Omental fat pad (tissue), 4 donors: ENCODE results near the gene SH3BP4. TPM values are rescaled to one million over a fixed set of nuclear protein-coding genes. Genes with fewer than 3 reads are reported as not detected.
A peak's percentile ranks its signal among the peaks of the same experiment; 100 is the strongest.

Experiments
- ATAC-seq: fragments of 150-250 bp; one replicate; pipeline ENCODE4 v1.9.1; 2016; ENCODE audit warnings: mild to moderate bottlenecking, moderate library complexity; ENCODE audit not compliant: low FRiP score
- DNase-seq: peaks from one replicate; pipeline ENCODE4 v3.0.0-alpha.2; 2019; ENCODE audit warnings: low spot score
- total RNA-seq, 4 donors: library from RNA; depleted of rRNA; stranded (reverse); fragments of >200 nt; gene quantifications; one replicate each; pipeline ENCODE4 v1.1.0, GENCODE V29; 2016
- TF ChIP-seq, protein P1 (sequence below), 3 donors: fragments of 450-650 bp; IDR thresholded peaks; one replicate each; pipeline ENCODE4 v1.5.1; 2016 to 2017; ENCODE audit warnings: antibody characterized with exemption in 3 of 3, mild to moderate bottlenecking in 3 of 3, moderate library complexity in 2 of 3

The SH3BP4 gene
- total RNA-seq, 4 donors from 2014 or later: 32.5 to 66.9 (median 44.2) TPM

DNA sequence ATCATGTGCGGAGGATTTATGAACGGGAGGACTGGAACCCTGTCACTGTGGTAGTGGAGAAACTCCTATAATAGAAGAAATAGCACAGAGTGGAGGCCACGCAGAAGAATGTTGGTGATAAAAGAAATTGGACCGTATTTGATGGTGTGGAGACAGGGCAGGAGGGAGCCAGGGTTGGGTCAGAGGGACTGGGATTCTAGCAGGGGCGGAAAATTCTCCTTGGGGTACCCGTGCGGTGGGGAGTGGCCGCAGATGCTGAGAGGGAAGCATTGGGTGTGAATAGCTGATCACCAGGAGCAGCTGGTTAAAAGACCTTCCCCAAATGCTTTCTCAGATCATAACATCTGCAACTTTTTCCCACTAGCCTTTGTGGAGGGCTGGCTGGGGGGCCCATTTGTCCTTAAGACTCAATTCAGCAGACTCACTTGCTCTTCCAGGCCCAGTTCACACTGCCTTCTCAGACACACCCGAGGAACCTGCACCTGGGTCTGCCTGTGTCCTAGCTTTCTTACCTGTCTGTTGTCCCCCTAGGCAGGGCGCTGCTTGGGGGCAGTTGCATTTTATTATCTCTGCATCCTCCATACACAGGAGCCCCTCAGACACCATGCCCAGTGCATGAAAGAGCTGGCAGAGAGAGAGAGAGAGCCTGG lies 7.1 kb downstream of the SH3BP4 start:
- ATAC-seq (no peak), DNase-seq (no peak)
- TF ChIP-seq, protein P1, sequence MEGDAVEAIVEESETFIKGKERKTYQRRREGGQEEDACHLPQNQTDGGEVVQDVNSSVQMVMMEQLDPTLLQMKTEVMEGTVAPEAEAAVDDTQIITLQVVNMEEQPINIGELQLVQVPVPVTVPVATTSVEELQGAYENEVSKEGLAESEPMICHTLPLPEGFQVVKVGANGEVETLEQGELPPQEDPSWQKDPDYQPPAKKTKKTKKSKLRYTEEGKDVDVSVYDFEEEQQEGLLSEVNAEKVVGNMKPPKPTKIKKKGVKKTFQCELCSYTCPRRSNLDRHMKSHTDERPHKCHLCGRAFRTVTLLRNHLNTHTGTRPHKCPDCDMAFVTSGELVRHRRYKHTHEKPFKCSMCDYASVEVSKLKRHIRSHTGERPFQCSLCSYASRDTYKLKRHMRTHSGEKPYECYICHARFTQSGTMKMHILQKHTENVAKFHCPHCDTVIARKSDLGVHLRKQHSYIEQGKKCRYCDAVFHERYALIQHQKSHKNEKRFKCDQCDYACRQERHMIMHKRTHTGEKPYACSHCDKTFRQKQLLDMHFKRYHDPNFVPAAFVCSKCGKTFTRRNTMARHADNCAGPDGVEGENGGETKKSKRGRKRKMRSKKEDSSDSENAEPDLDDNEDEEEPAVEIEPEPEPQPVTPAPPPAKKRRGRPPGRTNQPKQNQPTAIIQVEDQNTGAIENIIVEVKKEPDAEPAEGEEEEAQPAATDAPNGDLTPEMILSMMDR (IDR thresholded peaks at IDR 0.05): no peak

GRCh38 chr2:234960175-234961088 lies 8.6 kb downstream of the SH3BP4 start:
- no peak for DNase-seq
- TF ChIP-seq, protein P1 (IDR thresholded peaks at IDR 0.05): no peak
- no peak for ATAC-seq

DNA sequence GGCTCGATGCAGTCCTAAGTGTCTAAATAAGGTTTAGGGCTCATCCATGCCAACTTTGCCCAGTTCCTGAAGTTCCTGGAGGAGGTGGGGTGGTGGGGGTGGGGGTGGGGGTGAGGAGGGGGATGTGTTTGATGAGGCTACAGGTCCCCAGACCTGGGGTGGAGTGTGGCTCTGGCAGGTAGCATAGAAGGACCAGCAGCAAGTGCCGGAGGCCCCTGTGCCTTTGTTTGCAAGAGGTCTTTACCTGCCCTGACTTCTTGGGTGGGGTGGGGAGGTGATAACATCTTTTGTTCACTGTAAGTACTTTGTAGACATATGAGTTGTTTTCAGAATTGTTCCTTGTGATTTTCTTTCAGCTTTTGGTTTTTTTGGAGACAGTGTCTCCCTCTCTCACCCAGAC lies 10.0 kb downstream of the SH3BP4 start:
- DNase-seq: no peak
- ATAC-seq: no peak
- TF ChIP-seq, protein P1 (IDR thresholded peaks at IDR 0.05): no peak

GRCh38 chr2:234963773-234964615 lies 12.2 kb downstream of the SH3BP4 start:
- TF ChIP-seq, protein P1 (IDR thresholded peaks at IDR 0.05): no peak
- DNase-seq: peak; percentile 22
- peak; percentile 87 for ATAC-seq

- DNase-seq: peak; percentile 19
- TF ChIP-seq, protein P1 (IDR thresholded peaks at IDR 0.05): no peak
Measured at GRCh38 chr2:234964631-234965461, 13.0 kb downstream of the SH3BP4 start.

DNA sequence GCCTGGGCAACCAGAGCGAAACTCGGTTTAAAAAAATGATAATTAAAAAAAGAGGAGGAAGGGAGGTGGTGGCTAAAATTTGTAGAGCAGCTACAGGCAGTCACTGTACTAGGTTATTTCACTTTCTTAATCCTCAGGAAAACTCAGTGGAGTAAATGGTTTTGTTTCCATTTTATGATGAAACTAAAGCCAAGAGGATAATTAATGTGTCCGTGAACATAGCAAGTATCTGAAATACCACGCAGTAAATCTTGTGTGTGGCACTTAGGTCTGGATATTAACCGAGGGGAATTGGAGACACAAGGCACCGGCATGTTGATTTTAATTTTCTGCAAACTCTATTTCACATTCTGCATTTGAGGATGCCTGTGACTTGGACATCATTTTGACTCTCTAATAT lies 14.5 kb downstream of the SH3BP4 start:
- no peak for DNase-seq
- no peak for ATAC-seq
- TF ChIP-seq, protein P1 (IDR thresholded peaks at IDR 0.05): no peak

More at GRCh38 chr2:234964631-234965461, 13.0 kb downstream of the SH3BP4 start:
- ATAC-seq: peak; percentile 24
